Placental pericyte (primary cell): ENCODE results near the gene CTTN. TPM values are rescaled to one million over a fixed set of nuclear protein-coding genes. Genes with fewer than 3 reads are reported as not detected.

Experiments used
- total RNA-seq: library from RNA; depleted of rRNA; stranded (reverse); fragments of >200 nt; gene quantifications from 2 replicates; pipeline ENCODE4 v1.2.3, GENCODE V29; 2012

The CTTN gene
- 343 and 476 TPM in 2 replicates for total RNA-seq

DNA sequence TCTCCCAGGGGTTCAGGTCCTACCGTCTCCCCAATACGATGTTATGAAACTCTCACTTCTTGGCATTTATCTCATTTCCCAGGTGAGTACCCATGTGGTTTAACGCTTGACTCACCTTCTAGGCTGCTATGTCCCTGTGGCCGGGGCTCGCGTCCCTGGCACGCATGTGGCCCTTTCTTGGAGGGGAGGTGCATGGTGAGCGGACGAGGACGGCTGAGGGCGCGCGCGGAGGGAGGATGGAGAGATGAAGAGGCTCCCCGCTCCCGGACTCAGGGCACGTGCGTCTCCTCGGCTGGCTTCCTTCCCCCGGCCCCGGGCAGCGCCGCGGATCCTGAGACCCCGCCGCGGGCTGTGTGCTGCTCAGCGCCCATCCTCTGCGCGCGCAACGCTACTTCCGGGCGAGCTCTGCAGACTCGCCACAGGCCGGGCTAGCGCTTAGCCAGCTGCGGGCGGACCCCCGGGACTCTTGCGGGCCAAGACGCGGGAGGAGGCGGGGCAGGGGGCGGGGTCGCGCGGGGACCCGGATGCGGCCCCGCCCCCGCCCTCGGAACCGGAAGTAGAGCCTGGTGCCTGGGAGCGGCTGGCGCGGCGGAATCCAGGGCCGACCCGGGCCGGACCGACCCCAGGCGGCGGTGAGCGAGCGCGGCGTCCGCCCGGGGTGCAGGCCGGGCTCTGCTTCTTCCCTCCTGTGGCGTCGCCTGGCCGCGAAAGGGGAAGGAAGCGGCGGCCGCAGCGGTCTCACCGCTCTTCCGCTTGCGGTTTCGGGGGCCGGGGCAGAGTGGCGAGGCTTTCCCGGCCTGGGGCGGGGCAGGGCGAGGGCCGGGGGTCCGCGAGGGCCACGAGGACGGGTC is at the start of gene CTTN:
Gene CTTN (plus strand): TSS at position 547 of the 851 bp plus-strand sequence. CDS start 8,769 bp downstream, outside the sequence.

Other genes starting within 250 kb of the CTTN start
- gene FADD, start 195.2 kb upstream of the CTTN start, total RNA-seq, result 45.5 and 65.4 TPM in 2 replicates
- gene PPFIA1, start 127.8 kb upstream of the CTTN start, total RNA-seq, result 58.4 and 79.4 TPM in 2 replicates